ENCODE results near the gene C3orf33.
"Not testable (repeated sequence)": the region's sequence is repeated elsewhere in the genome, so short reads cannot be mapped to it uniquely, and the experiment has no call there.

Gene C3orf33, protein sequence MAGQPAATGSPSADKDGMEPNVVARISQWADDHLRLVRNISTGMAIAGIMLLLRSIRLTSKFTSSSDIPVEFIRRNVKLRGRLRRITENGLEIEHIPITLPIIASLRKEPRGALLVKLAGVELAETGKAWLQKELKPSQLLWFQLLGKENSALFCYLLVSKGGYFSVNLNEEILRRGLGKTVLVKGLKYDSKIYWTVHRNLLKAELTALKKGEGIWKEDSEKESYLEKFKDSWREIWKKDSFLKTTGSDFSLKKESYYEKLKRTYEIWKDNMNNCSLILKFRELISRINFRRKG

GRCh38 chr3:155805802-155806618 lies at the start of gene C3orf33:
Gene C3orf33 (minus strand): TSS chr3:155806278. CDS start chr3:155806252, 26 bp downstream.
- DNase-seq (ENCODE audit: low spot score): peak; percentile 65

DNA sequence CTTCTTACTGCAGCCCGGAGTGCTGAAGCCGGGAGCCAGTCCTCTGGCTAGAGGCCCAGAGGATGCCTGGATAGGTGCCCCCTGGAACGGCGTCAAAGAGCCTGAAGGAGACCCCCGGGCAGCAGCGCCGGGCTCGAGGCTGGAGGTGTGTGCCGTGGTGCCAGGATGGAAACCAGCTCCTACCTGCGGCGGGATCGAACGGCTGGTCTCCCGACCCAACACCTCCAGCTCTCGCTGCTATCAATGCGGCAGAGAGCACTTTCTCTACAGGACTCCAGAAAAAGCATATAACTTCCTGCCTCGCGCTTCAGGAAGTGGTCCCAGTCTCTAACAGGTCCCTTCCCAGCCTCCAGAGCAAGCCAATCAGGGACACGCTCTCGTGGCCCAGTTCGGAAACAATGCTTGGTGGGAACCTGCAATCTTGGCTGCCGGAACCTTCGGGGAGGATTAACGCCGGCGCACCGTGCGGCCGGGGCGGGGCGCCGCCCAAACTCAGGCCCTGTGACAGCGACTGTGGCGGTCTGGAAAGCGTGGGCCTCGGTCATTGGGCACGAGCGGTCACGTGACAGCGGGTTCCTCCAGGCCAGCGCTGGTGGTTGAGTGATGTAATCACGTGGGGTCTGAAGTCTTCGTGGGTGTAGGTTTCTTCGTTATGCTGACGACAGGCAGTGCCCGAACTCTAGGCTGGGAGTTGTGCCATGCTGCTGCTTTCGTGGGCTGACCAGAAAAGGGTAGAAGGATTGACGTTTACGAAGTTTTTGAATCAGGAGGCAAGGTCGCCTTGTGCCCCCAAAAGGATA lies 48.3 kb upstream of the C3orf33 start, which contains the start of gene SLC33A1:
Gene SLC33A1 (minus strand): TSS at position 287 of the 800 bp plus-strand sequence. CDS start 430 bp downstream, outside the sequence.
- DNase-seq (ENCODE audit: low spot score): peak; percentile 99

GRCh38 chr3:155853214-155854140 lies 47.4 kb upstream of the C3orf33 start:
- DNase-seq (ENCODE audit: low spot score): no peak

- no peak for DNase-seq (ENCODE audit: low spot score)
These were observed 46.3 kb upstream of the C3orf33 start for GRCh38 chr3:155852341-155852740.

- DNase-seq (ENCODE audit: low spot score): not testable (repeated sequence)
These were observed 43.3 kb upstream of the C3orf33 start for GRCh38 chr3:155849404-155849803.

GRCh38 chr3:155847993-155848392 lies 41.9 kb upstream of the C3orf33 start:
- DNase-seq (ENCODE audit: low spot score): no peak

GRCh38 chr3:155846119-155846518 lies 40.0 kb upstream of the C3orf33 start:
- no peak for DNase-seq (ENCODE audit: low spot score)

DNA sequence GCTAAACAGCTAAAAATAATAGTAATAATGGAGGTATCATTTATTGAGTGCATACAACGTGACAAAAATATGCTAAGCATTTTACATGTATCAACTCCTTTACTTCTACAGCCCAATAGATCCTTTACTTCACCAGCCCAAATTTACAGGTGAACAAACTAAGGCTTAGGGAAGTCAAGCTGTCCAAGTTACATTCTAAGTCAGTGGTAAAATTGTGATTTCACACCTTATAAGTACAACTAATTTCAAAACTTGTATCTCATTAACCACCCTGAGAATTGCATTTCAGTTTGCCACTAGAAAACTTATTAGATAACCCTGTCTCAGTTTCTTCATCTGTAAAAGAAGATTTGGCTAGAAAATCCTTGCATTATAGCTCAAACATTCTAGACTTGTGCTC lies 37.5 kb upstream of the C3orf33 start:
- no peak for DNase-seq (ENCODE audit: low spot score)

GRCh38 chr3:155835341-155836071 lies 29.4 kb upstream of the C3orf33 start:
- DNase-seq (ENCODE audit: low spot score): no peak

GRCh38 chr3:155828490-155829098 lies 22.5 kb upstream of the C3orf33 start:
- DNase-seq (ENCODE audit: low spot score): not testable (repeated sequence)

DNA sequence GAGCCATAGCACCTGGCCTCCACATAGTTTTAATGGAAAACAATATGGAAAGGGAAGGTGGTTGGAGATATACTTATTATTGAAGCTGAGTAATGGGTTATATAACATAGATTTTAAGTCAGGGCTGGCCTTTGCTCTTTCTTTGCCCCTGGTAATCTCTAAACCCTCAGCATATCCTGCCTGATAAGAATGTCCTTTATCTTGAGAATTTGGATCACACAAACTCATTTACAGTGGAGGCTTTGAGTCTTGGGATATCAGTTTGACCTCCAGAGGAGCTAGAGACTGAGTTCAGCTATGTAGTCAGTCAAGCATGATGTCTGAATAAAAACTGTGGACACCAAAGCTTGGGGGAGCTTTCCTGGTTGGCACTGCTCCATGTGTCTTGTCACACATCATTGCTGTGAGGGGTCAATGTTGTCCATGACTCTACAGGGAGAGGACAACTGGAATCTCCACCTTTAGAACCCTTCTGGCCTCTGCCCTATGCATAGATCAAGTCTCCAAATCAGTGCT lies 9.0 kb upstream of the C3orf33 start:
- DNase-seq (ENCODE audit: low spot score): no peak

DNA sequence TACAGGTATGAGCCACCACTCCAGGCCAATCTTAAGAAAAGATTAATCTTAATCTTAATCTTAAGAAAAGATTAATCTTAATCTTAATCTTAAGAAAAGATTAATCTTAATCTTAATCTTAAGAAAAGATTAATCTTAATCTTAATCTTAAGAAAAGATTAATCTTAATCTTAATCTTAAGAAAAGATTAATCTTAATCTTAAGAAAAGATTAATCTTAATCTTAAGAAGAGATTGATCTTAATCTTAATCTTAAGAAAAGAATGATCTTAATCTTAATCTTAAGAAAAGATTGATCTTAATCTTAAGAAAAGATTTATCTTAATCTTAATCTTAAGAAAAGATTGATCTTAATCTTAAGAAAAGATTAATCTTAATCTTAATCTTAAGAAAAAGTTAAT lies 7.1 kb upstream of the C3orf33 start:
- not testable (repeated sequence) for DNase-seq (ENCODE audit: low spot score)

GRCh38 chr3:155809181-155809580 lies 3.1 kb upstream of the C3orf33 start:
- DNase-seq (ENCODE audit: low spot score): no peak

GRCh38 chr3:155807823-155808222 lies 1.7 kb upstream of the C3orf33 start:
- no peak for DNase-seq (ENCODE audit: low spot score)

DNA sequence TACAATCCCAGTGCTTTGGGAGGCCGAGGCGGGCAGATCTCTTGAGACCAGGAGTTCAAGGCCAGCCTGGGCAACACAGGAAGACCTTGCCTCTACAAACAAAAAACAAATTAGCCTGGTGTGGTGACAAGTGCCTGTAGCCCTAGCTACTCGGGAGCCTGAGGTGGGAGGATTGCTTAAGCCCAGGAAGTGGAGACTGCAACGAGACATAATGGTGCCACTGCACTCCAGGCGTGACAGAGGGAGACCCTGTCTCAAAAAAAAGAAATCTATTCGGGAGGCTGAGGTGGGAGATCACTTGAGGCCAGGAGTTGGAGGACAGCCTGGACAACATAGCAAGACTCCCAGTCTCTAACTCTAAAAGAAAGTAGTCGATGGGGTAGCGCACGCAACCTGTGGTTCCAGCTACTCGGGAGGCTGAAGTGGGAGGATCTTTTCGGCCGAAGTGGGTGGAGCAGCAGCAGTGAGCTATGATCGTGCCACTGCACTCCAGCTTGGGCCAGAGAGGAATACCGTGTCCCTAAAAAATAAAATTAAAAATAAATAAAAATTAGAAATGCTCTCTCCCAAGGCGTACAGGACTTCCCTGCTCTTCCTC lies 775 bp downstream of the C3orf33 start:
- DNase-seq (ENCODE audit: low spot score): no peak

- DNase-seq (ENCODE audit: low spot score): no peak
These were observed 1.8 kb downstream of the C3orf33 start for GRCh38 chr3:155804323-155804722.

- no peak for DNase-seq (ENCODE audit: low spot score)
These were observed 13.5 kb downstream of the C3orf33 start for GRCh38 chr3:155792532-155792931.

GRCh38 chr3:155791190-155791589 lies 14.9 kb downstream of the C3orf33 start:
- no peak for DNase-seq (ENCODE audit: low spot score)

DNA sequence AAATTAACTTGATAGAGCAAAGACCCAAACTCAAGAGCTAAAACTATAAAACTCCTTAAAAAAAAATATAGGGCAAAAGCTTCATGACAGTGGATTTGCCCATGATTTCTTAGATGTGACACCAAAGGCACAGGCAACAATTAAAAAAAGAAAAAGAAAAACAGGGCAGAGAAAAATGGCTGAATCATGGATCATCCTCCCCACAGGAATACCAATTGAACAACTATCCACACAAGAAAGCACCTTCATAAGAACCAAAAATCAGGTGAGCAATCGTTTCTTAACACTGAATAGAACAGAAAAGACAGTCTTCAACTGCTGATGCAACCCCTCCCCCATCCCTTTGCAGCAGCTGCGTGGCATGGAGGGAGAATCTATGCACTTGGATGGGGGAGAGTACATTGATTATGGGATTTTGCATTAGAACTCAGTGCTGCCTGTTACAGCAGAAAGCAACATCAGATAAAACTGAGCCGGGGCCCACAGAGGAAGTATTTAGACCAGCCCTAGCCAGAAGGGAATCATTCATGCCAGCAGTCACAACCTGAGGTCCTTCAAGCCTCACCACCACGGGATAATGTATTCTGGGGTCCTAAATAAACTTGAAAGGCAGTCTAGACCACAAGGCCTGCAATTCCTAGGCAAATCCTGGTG lies 15.7 kb downstream of the C3orf33 start:
- no peak for DNase-seq (ENCODE audit: low spot score)

Measured in cerebellar cortex (tissue), 1 donor.